Right ventricle myocardium superior (tissue), 1 donor: ENCODE results near the gene MYO9A. TPM values are rescaled to one million over a fixed set of nuclear protein-coding genes. Genes with fewer than 3 reads are reported as not detected.
"Not testable (repeated sequence)": the region's sequence is repeated elsewhere in the genome, so short reads cannot be mapped to it uniquely, and the experiment has no call there.

Experiments
- ATAC-seq: fragments of 200-7000 bp; cut with Tn5 transposase; one replicate; pipeline ENCODE4 v1.9.1; 2020; ENCODE audit warnings: mild to moderate bottlenecking; ENCODE audit not compliant: poor library complexity
- DNase-seq: peaks from one replicate; pipeline ENCODE4 v3.0.0-alpha.2; 2020
- intact Hi-C: fragments of 100-400 bp; cut with DNase I; formaldehyde crosslinking; loops from one replicate; pipeline ENCODE4 v1.11.2; 2022
- total RNA-seq: library from RNA; stranded (reverse); fragmentation: NEBNext Ultra II Directional; extraction: Animal tissue kit (Norgen Biotek cat#: 25700); gene quantifications from one replicate; pipeline ENCODE4 v1.2.1, GENCODE V29; 2021
- donor health status: DM: no; HTN: yes; CAD: no; lungs with severe emphysema.

Gene MYO9A
- total RNA-seq, 1 donor from 2014 or later: 32.7 TPM

GRCh38 chr15:71925145-71925544 lies 192.8 kb downstream of the MYO9A start:
- DNase-seq: no peak
- ATAC-seq: no peak
- intact Hi-C loops: no loop called here

- intact Hi-C loops: no loop called here
- DNase-seq (no peak), ATAC-seq (no peak)
Observed at GRCh38 chr15:71921191-71921590, 196.8 kb downstream of the MYO9A start.

- DNase-seq (no peak), ATAC-seq (no peak)
- intact Hi-C loops: no loop called here
Observed at GRCh38 chr15:71920573-71920972, 197.4 kb downstream of the MYO9A start.

GRCh38 chr15:71916834-71917233 lies 201.1 kb downstream of the MYO9A start:
- intact Hi-C loops: no loop called here
- no peak for DNase-seq
- ATAC-seq: no peak

GRCh38 chr15:71914092-71914491 lies 203.9 kb downstream of the MYO9A start:
- no peak for ATAC-seq
- intact Hi-C loops: no loop called here
- DNase-seq: no peak

GRCh38 chr15:71899674-71900073 lies 218.3 kb downstream of the MYO9A start:
- intact Hi-C loops: no loop called here
- ATAC-seq: no peak
- no peak for DNase-seq

GRCh38 chr15:71893691-71894090 lies 224.3 kb downstream of the MYO9A start:
- intact Hi-C loops: no loop called here
- DNase-seq (no peak), ATAC-seq (no peak)

- no peak for DNase-seq
- intact Hi-C loops: no loop called here
- no peak for ATAC-seq
Observed at GRCh38 chr15:71892335-71892734, 225.6 kb downstream of the MYO9A start.

- intact Hi-C loops: no loop called here
- ATAC-seq (peak; percentile 94), DNase-seq (no peak)
Observed at GRCh38 chr15:71891026-71891425, 226.9 kb downstream of the MYO9A start.

GRCh38 chr15:71889947-71890346 lies 228.0 kb downstream of the MYO9A start:
- ATAC-seq: no peak
- no peak for DNase-seq
- intact Hi-C loops: no loop called here

GRCh38 chr15:71889385-71889784 lies 228.6 kb downstream of the MYO9A start:
- DNase-seq (no peak), ATAC-seq (no peak)
- intact Hi-C loops: no loop called here

GRCh38 chr15:71888797-71889196 lies 229.2 kb downstream of the MYO9A start:
- intact Hi-C loops: no loop called here
- ATAC-seq (no peak), DNase-seq (no peak)

GRCh38 chr15:71885390-71885789 lies 232.6 kb downstream of the MYO9A start:
- intact Hi-C loops: no loop called here
- ATAC-seq (no peak), DNase-seq (no peak)

- intact Hi-C loops: no loop called here
- no peak for ATAC-seq
- DNase-seq: no peak
Observed at GRCh38 chr15:71883447-71883846, 234.5 kb downstream of the MYO9A start.

GRCh38 chr15:71880276-71880675 lies 237.7 kb downstream of the MYO9A start:
- no peak for ATAC-seq
- no peak for DNase-seq
- intact Hi-C loops: no loop called here

- DNase-seq (no peak), ATAC-seq (no peak)
- intact Hi-C loops: no loop called here
Observed at GRCh38 chr15:71874245-71874644, 243.7 kb downstream of the MYO9A start.

GRCh38 chr15:71858232-71858631 lies 259.7 kb downstream of the MYO9A start:
- intact Hi-C loops, ATAC-seq, DNase-seq: not testable (repeated sequence)

GRCh38 chr15:71853543-71853942 lies 264.4 kb downstream of the MYO9A start:
- intact Hi-C loops: no loop called here
- no peak for DNase-seq
- no peak for ATAC-seq

- intact Hi-C loops: no loop called here
- no peak for ATAC-seq
- no peak for DNase-seq
Observed at GRCh38 chr15:71844916-71845315, 273.0 kb downstream of the MYO9A start.

- ATAC-seq (no peak), DNase-seq (no peak)
- intact Hi-C loops: no loop called here
Observed at GRCh38 chr15:71841563-71841962, 276.4 kb downstream of the MYO9A start.

GRCh38 chr15:71830981-71831380 lies 287.0 kb downstream of the MYO9A start:
- ATAC-seq (peak; percentile 49), DNase-seq (no peak)
- intact Hi-C loops: no loop called here

- intact Hi-C loops: no loop called here
- no peak for ATAC-seq
Observed at GRCh38 chr15:71826196-71826595, 291.8 kb downstream of the MYO9A start.

More at GRCh38 chr15:71826196-71826595, 291.8 kb downstream of the MYO9A start:
- no peak for DNase-seq
